Coronary artery (tissue), 2 donors: Measurements from ENCODE around the gene LMO1.

ENCODE experiments used
- DNase-seq: peaks from one replicate; pipeline ENCODE4 v3.0.0-alpha.2; 2017; ENCODE audit warnings: low spot score
- H3K27ac ChIP-seq, 2 donors: fragments of 200-600 bp; sonication (generic); one replicate each; pipeline ENCODE4 v1.5.1; 2016 to 2019
- H3K4me3 ChIP-seq: fragments of 200-600 bp; sonication (generic); 2 replicates; pipeline ENCODE4 v1.5.1; 2016; ENCODE audit warnings: mild to moderate bottlenecking, moderate library complexity
- TF ChIP-seq, protein P1 (sequence below): fragments of 200-600 bp; sonication (generic); IDR thresholded peaks from one replicate; pipeline ENCODE4 v1.5.1; 2019; ENCODE audit warnings: antibody characterized with exemption

Gene LMO1

GRCh38 chr11:8251616-8252295 lies 11.9 kb downstream of the LMO1 start:
- no peak overlapping the region for H3K27ac ChIP-seq
- no peak overlapping the region for H3K4me3 ChIP-seq
- TF ChIP-seq, protein P1, sequence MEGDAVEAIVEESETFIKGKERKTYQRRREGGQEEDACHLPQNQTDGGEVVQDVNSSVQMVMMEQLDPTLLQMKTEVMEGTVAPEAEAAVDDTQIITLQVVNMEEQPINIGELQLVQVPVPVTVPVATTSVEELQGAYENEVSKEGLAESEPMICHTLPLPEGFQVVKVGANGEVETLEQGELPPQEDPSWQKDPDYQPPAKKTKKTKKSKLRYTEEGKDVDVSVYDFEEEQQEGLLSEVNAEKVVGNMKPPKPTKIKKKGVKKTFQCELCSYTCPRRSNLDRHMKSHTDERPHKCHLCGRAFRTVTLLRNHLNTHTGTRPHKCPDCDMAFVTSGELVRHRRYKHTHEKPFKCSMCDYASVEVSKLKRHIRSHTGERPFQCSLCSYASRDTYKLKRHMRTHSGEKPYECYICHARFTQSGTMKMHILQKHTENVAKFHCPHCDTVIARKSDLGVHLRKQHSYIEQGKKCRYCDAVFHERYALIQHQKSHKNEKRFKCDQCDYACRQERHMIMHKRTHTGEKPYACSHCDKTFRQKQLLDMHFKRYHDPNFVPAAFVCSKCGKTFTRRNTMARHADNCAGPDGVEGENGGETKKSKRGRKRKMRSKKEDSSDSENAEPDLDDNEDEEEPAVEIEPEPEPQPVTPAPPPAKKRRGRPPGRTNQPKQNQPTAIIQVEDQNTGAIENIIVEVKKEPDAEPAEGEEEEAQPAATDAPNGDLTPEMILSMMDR = no peak
- no peak for DNase-seq

GRCh38 chr11:8250981-8251615 lies 12.6 kb downstream of the LMO1 start:
- TF ChIP-seq, protein P1 = no peak
- no peak overlapping the region for H3K4me3 ChIP-seq
- DNase-seq = no peak

DNA sequence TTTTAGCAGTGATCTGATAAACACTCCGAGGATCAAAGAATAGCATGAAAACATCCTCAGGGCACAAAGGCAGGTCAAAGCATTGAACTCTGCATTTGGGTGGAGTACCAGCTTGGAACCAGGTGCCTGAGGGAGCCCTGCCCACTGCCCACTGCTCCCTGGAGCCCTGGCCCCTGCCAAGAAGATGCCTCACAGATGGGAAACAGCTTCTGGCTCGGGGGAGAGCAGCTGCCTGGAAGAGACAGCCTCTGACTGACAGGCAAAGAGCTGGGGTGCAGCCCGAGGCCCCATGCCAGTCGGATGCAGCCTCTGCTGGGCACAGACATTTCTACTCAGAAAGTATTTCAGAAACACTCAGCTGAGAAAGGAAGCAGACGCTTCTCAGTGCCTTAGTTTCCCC lies 13.2 kb downstream of the LMO1 start:
- H3K4me3 ChIP-seq = no peak overlapping the region
- no peak overlapping the region for H3K27ac ChIP-seq
- TF ChIP-seq, protein P1 = no peak
- no peak for DNase-seq

More at GRCh38 chr11:8250981-8251615, 12.6 kb downstream of the LMO1 start:
- no peak overlapping the region for H3K27ac ChIP-seq

GRCh38 chr11:8249482-8249881 lies 14.2 kb downstream of the LMO1 start:
- Histone ChIP-seq H3K4me3 (no peak overlapping the region), H3K27ac (no peak overlapping the region)
- TF ChIP-seq, protein P1 = no peak
- DNase-seq = no peak

- Histone ChIP-seq H3K4me3 (no peak overlapping the region), H3K27ac (no peak overlapping the region)
- DNase-seq = no peak
- TF ChIP-seq, protein P1 = no peak
These were observed 14.9 kb downstream of the LMO1 start for GRCh38 chr11:8248786-8249185.

GRCh38 chr11:8247312-8247711 lies 16.4 kb downstream of the LMO1 start:
- Histone ChIP-seq H3K27ac (no peak overlapping the region), H3K4me3 (no peak overlapping the region)
- DNase-seq = no peak
- TF ChIP-seq, protein P1 = no peak

DNA sequence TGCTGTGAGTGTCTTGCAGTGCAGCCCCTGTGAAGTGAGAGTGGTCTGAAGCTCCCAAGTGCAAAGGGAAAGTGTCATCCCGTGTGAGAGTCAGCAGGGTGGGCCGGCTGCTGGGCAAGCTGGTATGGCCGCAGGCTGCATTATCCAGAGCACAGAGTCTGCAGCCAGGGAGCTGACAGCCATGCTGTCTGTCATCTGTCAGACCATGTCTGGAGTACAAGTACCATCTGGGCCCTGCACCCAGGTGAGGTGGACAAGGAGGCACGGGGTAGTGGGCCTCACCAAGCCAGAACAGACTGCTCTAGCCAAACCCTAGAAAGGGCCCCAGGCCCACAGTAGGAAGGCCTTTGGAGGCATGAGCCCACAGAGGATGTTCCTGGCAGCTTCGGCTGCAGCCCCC lies 20.2 kb downstream of the LMO1 start:
- H3K27ac ChIP-seq = no peak overlapping the region
- DNase-seq = no peak
- TF ChIP-seq, protein P1 = no peak

More for the DNA sequence above, 20.2 kb downstream of the LMO1 start:
- H3K4me3 ChIP-seq = no peak overlapping the region
